Endodermal cell (in vitro differentiated cells): Measurements from ENCODE around the gene RGS6. TPM values are rescaled to one million over a fixed set of nuclear protein-coding genes. Genes with fewer than 3 reads are reported as not detected.

Experiments
- DNase-seq: peaks from one replicate; pipeline ENCODE4 v3.0.0-alpha.2; 2017
- H3K27ac ChIP-seq: 2 replicates; pipeline ENCODE4 v1.5.1; 2013; ENCODE audit warnings: mild to moderate bottlenecking, low read depth, low read length, moderate library complexity
- H3K27me3 ChIP-seq: 2 replicates; pipeline ENCODE4 v1.6.1; 2013; ENCODE audit warnings: mild to moderate bottlenecking, low read length, moderate library complexity; ENCODE audit not compliant: insufficient read depth, control insufficient read depth, poor library complexity, severe bottlenecking
- H3K36me3 ChIP-seq: 2 replicates; pipeline ENCODE4 v1.7.0; 2013; ENCODE audit warnings: mild to moderate bottlenecking, low read length, moderate library complexity; ENCODE audit not compliant: control insufficient read depth, insufficient read depth
- H3K4me1 ChIP-seq: one replicate; pipeline ENCODE4 v1.7.0; 2013; ENCODE audit warnings: low read length; ENCODE audit not compliant: control insufficient read depth, insufficient read depth
- H3K4me3 ChIP-seq: 2 replicates; pipeline ENCODE4 v1.5.1; 2013; ENCODE audit warnings: mild to moderate bottlenecking, low read length, moderate library complexity
- H3K9ac ChIP-seq: 2 replicates; pipeline ENCODE4 v1.6.1; 2013; ENCODE audit warnings: mild to moderate bottlenecking, low read length, moderate library complexity; ENCODE audit not compliant: poor library complexity, severe bottlenecking; ENCODE audit errors: extremely low read depth
- H3K9me3 ChIP-seq: 2 replicates; pipeline ENCODE4 v1.6.1; 2013; ENCODE audit warnings: mild to moderate bottlenecking, low read length, moderate library complexity; ENCODE audit not compliant: control insufficient read depth
- H3K27ac Mint-ChIP-seq: 2 replicates; pipeline ENCODE4 v1.8.0; 2020; ENCODE audit warnings: mixed read lengths
- H3K27me3 Mint-ChIP-seq: 2 replicates; pipeline ENCODE4 v1.8.0; 2021; ENCODE audit warnings: mild to moderate bottlenecking, mixed read lengths; ENCODE audit not compliant: insufficient read depth
- H3K36me3 Mint-ChIP-seq: 2 replicates; pipeline ENCODE4 v1.8.0; 2020; ENCODE audit warnings: low read depth, mixed read lengths
- H3K4me1 Mint-ChIP-seq: 2 replicates; pipeline ENCODE4 v1.8.0; 2020; ENCODE audit warnings: mixed read lengths
- H3K4me3 Mint-ChIP-seq: 2 replicates; pipeline ENCODE4 v1.8.0; 2020; ENCODE audit warnings: mild to moderate bottlenecking, moderate library complexity, mixed read lengths
- H3K9me3 Mint-ChIP-seq: 2 replicates; pipeline ENCODE4 v1.8.0; 2020; ENCODE audit warnings: mild to moderate bottlenecking, mixed read lengths
- CTCF ChIP-seq: fragments of 200-600 bp; sonication (generic); conservative IDR thresholded peaks from 2 replicates; pipeline ENCODE4 v1.5.0; 2021; ENCODE audit warnings: antibody characterized with exemption, mild to moderate bottlenecking
- WGBS, 2 experiments: methylation state at CpG; one replicate each; pipeline versions ENCODE4 v1.1.5 to v1.1.7; 2013; ENCODE audit warnings: missing lambda C conversion rate in 2 of 2, mixed read lengths in 1 of 2; ENCODE audit not compliant: insufficient coverage in 1 of 2, insufficient read length in 1 of 2; 5-methylcytosine and 5-hydroxymethylcytosine counted together
- total RNA-seq, 2 donors: library from RNA; stranded (reverse); fragmentation: NEBNext Ultra II Directional in 1 of 2; extraction: Animal tissue kit (Norgen Biotek cat#: 25700) in 1 of 2; gene quantifications; 2 replicates in 1 of 2; 3 replicates in 1 of 2; pipeline ENCODE4 v1.2.1, GENCODE V29; 2021

The RGS6 gene
- total RNA-seq, 2 donors from 2014 or later = 10.1 to 16.3 TPM

- Histone ChIP-seq H3K4me3 (no peak overlapping the region), H3K27me3 (peaks cover 5% of the 10 kb centered on the region), H3K9me3 (no peaks in the 10 kb centered on the region), H3K4me1 (peaks cover 7% of the 10 kb centered on the region), H3K27ac (no peak overlapping the region), H3K36me3 (no peaks in the 10 kb centered on the region), H3K9ac (no peak overlapping the region)
- 83 to 96% methylated on average over 4 of the region's 4 CpGs for WGBS, 2 experiments
- TF ChIP-seq CTCF = no peak
- Mint-ChIP-seq H3K4me3 (no peak overlapping the region), H3K9me3 (no peaks in the 10 kb centered on the region), H3K27me3 (peaks cover 8% of the 10 kb centered on the region), H3K27ac (no peak overlapping the region), H3K36me3 (no peaks in the 10 kb centered on the region), H3K4me1 (peaks cover 19% of the 10 kb centered on the region)
- DNase-seq = no peak
These were observed 507.5 kb downstream of the RGS6 start for GRCh38 chr14:72439707-72440106.

- no peaks in the 10 kb centered on the region for H3K9me3 Mint-ChIP-seq
- no peak overlapping the region for H3K27ac Mint-ChIP-seq
- Histone ChIP-seq H3K27ac (peak overlapping the region; percentile 7), H3K27me3 (peaks cover 5% of the 10 kb centered on the region), H3K36me3 (no peaks in the 10 kb centered on the region), H3K4me3 (no peak overlapping the region), H3K9ac (no peak overlapping the region), H3K4me1 (no peaks in the 10 kb centered on the region), H3K9me3 (no peaks in the 10 kb centered on the region)
- H3K4me1 Mint-ChIP-seq = no peaks in the 10 kb centered on the region
- H3K36me3 Mint-ChIP-seq = no peaks in the 10 kb centered on the region
- DNase-seq = no peak
- peaks cover 7% of the 10 kb centered on the region for H3K27me3 Mint-ChIP-seq
- H3K4me3 Mint-ChIP-seq = no peak overlapping the region
- whole genome bisulfite sequencing, 2 experiments = 83 to 85% methylated on average over 1 to 2 of the region's 2 CpGs
- TF ChIP-seq CTCF = no peak
These were observed 511.0 kb downstream of the RGS6 start for GRCh38 chr14:72443256-72443655.

- H3K27me3 Mint-ChIP-seq = no peaks in the 10 kb centered on the region
- H3K4me1 Mint-ChIP-seq = no peaks in the 10 kb centered on the region
- no peak overlapping the region for H3K4me3 Mint-ChIP-seq
- no peaks in the 10 kb centered on the region for H3K4me1 ChIP-seq
- no peaks in the 10 kb centered on the region for H3K36me3 ChIP-seq
- no peak overlapping the region for H3K27ac ChIP-seq
- no peak overlapping the region for H3K4me3 ChIP-seq
- H3K36me3 Mint-ChIP-seq = no peaks in the 10 kb centered on the region
- no peaks in the 10 kb centered on the region for H3K9me3 ChIP-seq
- H3K27me3 ChIP-seq = peaks cover 2% of the 10 kb centered on the region
- H3K9ac ChIP-seq = no peak overlapping the region
- H3K9me3 Mint-ChIP-seq = no peaks in the 10 kb centered on the region
- no peak overlapping the region for H3K27ac Mint-ChIP-seq
- no peak for DNase-seq
- WGBS, 2 experiments = 86 to 100% methylated on average over 1 to 8 of the region's 8 CpGs
- no peak for TF ChIP-seq CTCF
These were observed 511.8 kb downstream of the RGS6 start for GRCh38 chr14:72443991-72444441.
